HG03025 (cell line): ENCODE measurements around the gene DNAH17.

Experiments
- ATAC-seq: cut with Tn5 transposase; IDR thresholded peaks from one replicate; pipeline ENCODE4 v1.9.1; 2021; ENCODE audit warnings: mild to moderate bottlenecking, moderate library complexity; ENCODE audit not compliant: unreplicated experiment, low FRiP score

DNAH17 gene

DNA sequence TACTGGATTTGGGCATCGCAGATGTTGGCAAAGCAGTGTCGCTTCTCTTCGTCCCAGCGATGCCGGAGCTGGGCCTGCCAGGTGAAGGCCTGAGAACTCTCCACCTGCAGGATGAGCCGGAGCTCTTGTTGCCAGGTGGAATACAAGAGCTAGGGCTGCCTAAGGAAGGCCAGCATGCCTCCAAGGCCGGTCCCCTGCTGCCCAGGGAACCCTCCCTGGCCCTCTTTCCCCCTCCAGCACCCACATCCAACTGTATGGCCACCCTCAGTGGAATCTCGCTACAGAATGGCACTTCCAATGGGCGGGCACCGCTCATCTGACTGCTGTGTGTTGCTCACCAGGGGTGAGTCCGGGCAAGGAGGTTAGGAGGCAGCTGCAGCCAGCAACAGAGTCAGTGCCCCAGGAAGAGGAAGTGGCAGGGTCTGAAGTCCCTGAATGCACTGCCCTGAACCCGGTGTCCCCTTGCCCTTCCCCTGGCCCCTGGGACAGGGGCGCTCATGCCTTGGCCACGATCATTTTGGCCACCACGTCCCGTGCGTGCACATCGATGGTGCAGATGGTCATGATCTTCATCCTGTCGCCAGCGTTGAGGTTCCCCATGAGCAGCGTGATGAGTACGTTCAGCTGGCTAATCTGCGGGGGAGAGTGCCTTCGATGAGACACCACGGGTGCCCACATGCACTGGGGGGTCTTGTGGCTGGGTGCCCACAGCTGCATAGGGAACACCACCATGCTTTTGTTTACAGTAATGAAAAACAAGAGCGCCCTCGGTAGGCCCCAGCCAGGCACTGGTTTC is 75.8 kb downstream of the DNAH17 start:
- no peak for ATAC-seq

DNA sequence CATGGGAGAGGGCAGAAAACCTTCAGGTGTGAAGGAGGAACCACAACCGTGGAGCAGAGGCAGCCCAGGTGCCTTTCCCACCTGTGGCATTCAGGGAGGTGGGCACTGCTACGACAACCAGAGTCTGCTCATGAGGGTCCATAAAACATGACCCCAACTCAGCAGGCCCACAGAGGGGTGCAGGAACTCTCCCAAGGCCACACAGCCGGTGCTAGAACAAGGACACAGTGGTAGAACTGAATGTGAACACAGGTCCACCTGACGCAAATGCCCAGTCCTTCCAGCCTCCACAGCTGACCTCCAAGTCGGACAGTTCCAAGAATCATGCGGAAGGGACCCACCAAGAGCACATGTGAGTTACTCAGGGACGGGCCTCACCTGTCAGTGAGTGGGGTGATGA is 76.4 kb downstream of the DNAH17 start:
- no peak for ATAC-seq

DNA sequence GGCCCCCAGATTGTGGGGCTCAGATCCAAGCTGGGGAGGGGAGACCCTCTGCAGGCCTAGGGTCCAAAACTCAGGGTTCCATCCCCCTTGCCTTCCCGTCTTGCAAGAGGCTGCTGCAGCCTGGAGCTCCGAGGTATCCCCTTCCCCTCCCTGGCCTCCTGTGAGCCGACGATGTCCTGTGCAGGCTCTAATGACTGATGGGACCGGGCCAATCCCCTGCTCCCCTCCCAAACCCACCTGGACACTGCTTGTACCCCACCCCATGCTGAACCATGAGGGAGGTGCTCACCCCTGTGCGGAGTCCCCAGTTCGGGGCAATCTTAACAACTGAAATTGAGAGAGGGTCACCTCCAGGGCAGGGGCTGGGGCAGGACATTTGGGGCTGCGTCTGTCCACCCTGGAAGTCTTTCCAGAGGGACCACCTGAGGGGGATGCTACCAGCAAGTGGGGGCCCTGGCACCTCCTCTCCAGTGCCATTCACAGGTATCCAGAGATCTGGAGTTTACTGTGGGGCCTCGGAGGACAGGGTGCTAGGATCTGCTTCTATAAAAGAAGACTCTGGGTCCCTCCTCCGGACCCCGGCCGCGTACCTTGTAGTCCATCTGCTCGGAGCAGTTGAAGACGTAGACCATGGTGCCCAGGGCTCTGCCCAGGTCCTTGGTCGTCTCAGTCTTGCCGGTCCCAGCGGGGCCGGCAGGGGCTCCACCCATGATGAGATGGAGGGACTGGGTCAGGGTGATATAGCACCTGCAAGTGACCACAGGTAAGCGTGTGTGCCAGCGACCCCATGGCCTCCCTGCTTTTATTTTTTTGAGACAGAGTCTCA is 77.3 kb downstream of the DNAH17 start:
- ATAC-seq: no peak

DNA sequence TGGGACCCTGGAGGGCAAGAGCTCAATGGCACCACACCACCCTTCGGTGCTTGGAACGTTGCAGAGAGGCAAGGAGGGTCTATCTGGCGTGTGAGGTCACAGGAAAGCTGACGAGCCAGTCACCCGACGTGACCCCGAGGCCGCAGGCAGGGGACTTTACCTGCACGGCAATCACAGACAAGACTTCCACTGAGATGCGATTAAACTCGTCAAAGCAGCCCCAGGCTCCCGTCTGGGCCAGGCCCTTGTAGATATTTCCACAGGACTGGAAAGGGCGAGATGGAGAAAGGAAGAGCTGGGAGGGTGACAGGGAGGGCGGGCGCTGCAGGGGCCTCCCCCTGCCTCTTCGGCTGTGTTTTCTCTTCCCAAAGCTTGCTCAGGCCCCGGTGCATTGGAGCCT is 78.3 kb downstream of the DNAH17 start:
- ATAC-seq: no peak

DNA sequence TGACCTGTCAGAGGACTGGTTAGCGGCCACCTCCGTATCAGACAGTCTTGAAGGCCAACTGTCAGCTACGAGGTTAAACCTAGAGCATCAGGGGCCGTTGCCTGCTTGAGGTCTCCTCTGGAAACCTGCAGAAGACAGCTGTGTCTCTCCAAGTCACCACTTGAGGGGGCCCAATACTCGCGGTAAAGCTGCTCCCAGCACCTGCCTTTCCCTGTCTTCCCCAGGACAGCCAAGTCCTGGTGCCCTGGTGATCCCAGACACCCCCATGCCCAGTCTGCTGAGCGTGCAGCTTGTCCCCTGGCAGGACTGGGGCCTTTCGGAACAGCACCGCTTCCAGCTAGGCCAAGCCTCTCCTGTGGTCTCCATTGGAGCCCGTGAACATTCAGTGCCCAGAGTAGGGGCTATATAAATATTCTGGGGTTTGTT is 80.1 kb downstream of the DNAH17 start:
- ATAC-seq: no peak

DNA sequence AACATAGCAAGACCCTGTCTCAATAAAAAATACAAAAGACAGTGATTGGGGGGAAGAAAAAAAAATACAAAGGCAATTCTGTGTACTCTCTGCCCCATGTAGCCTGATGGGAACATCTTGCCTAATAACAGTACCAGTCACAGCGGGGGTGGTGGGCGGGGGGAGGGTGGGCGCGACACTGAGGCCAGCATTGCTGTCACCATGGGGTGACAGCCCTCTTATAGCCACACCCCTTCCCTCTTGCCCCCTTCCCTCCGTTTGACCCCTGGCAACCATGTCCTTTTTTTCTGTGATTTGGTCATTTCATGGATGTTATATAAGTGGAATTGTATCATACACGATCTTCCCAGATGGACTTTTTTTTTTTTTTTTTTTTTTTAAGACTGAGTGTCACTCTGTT is 80.9 kb downstream of the DNAH17 start:
- ATAC-seq: no peak

DNA sequence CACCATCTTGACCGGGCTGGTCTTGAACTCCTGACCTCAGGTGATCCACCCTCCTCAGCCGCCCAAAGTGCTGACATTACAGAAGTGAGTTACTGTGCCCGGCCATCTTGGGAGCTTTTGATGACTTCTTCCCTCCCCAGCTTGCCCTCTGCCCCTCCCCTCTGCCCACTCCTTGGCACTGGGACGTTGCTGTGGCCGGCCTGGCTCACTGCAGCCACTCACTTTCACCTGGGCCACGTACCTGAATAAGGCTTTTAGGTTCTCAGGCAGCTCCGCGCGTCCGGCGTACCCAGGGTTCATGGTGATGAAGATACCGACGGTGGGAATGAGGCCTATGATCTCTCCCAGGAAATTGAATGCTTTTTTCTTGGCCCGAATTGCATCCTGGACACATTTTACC is 81.6 kb downstream of the DNAH17 start:
- no peak for ATAC-seq

DNA sequence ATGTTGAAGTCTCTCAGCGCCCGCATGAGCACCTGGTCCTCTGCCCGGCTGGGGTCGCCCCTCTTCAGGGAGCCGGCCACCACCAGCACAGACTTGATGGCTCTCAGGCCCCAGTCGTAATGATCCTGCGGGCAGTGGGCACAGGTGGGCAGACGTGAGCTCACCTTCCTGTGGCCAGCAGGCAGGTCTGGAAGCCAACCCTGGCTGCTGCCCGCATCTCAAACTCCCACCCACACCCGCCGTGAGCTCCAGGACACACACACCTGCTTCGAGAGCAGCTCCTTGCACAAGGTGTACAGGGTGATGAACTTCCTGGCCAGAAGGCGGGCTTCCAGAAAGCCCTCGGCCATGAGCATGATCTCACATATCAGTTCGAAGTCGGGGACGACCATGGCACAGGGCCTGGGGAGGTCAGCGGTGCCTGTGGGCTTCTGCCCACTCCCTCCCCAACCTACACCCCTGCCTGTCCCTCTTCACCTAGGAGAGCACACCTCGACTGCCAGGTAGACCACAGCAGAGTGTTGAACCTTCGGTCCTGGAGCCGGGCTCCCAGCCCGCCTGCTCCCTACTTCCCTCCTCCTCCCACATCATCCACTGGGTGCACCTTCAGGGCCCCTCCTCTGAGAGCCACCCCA is 82.4 kb downstream of the DNAH17 start:
- ATAC-seq: no peak

DNA sequence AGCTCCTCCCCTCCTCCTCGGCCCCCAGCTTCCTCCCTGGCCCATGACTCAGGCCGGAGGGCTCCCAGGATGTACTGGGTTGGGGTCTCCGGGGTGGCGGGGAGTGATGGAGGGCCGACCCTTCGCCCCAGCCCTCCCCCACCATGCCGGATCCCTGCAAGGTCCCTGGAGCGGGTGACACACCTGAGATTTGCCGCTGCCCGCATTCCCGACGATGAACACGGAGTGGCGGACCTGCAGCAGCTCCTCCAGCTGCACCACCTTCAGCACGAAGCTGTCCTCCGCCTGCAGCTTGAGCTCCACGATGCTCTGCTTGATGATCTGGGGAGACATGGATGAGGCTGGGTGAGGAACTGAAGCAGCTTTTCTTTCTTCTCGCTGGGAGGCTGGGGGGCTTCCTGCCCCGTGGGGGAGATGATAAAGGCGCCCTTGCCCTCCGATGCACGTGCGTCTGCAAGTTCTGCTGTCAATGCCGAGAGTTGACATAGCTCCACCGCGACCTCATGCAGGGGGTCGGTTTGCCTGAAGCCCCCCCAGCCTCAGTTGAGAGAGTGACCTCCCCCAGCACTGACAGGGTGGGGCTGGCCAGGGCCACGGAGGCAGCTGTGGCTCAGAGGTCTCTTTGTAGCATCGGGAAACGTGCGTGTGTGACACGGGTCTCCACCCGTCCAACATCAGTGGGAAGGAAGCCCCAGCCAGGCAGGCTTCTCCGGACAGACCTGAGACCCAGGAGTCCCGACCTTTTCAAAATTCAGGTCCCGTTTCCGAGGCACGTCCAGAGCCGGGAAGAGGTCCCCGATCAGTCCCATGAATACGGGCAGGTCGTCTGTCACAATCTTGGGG is 83.1 kb downstream of the DNAH17 start:
- no peak for ATAC-seq

DNA sequence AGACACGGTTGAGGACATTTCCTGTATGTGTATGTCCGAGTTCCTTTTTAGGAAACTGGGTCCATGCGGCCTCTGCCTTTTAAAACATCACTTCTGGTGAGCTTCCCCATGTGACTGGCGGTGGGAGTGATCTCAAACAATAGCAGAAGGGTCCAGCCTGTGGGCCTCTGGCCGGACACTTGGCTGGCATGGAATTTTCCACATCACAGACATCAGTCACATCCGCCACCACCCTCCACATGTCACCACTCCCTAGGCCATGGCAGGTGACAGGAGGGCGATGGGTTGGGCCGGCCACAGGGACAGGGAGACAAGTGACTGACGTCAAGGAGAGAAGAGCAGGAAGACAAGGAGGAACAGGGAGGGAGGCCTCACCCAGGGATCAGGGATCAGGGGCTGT is 83.7 kb downstream of the DNAH17 start:
- no peak for ATAC-seq

DNA sequence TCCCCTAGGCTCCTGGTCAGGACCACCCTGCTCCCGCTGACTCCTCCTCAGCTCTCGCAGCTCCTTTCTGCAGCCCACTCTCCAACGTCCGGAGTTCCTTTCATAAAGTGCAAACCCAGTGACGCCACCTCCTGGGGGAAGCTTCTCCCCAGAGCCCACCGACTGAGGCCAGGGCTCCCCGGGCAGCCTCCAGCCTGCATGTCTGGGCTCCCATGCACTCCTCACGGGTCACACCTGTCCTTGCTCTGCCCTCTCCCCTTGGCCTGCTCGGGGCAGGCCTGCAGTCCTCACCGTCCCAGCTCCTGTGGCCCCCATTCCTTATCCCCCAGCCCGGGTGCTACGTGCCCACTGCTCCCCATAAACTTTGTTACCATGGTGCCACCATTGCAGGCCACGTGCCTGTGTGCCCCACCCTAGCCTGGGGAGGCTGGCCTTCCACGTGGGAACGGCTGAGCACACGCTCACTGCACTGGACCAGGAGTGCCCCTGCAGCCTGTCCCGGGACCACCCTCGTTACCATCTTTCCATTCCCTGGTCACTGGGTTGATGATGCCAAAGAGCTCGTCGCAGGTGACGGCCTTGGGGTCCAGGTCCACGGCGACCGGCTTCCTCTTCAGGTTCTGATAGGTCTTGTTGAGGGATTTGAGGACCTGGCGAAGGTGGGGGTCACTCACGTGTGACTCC is 84.9 kb downstream of the DNAH17 start:
- ATAC-seq: no peak

DNA sequence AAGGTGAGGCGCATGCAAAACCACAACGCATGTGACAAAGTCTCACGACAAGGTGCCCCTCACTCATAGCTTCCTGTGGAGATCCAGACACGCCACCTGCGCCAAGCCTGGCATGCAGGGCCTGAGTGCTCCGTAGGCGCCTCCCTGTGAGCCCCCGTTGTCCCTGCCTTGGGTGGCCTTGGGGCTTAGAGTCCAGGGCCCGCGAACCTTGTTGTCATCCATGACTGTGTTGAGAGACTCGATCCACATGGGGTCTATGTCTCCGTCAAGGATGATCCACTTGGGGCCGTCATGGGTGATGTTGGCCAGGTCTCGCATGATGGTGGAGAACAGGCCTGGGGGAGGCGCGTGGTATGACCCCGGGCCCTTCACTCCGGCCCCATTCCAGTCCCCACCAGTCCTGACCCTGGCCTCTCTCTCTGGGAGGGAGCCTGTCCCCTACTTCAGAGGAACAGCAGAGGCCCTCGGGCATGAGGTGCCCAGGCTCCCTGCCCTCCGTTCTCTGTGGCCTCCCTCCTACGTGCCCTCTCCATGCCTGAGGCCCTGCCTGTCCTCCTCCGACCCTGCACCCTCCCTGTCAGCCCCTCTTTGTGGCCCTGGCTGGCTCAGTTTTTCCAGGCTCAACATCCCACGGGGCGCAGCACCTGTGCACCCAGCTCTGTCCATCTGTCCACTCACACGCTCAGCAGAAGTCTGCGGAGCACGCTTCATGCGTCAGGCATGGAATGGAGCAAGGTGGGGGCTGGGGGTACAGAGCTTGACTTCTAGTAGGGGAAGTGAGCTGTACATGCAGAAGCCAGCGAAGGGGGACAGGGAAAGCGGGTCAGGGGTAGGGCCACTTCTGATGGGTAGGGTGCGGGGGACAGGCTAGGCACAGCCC is 85.7 kb downstream of the DNAH17 start:
- ATAC-seq: no peak

DNA sequence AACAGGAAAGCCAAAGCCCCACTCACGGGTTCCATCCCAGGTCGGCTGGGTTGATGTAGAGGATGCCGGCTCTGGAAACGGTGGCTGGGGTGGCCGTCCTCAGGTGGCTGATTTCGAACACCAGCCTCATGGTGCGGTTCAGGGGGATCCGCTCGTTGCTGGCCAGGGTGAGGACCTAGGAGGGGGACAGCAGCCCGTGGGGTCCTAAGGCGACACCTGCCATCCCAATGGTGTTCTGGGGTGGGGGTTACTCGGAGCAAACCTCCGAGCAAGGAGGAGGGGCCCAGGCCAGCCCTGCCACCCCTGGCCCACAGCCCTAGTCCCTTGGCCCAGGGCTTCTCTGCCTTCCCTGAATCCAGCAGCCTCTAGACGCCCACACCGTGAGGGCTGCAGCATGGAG is 86.5 kb downstream of the DNAH17 start:
- no peak for ATAC-seq

DNA sequence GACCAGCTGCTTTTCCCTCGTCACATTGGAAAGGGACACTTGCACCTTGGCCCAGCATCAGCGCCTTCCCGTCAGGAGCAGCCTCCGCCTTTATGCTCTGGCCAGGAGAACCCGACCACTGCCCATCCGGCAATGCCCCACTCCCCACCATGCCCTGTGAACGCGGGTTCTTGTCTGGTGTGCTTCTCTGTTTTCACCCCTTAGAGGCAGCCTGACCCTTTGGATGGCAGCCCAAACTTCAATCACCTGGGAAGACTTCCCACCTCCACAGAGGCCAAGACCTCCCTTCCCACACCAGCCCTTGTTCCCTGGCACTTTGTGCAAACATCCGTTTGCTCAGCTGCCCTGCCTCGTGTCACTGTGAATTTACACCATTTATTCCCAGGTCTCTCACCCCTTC is 87.0 kb downstream of the DNAH17 start:
- ATAC-seq: no peak

DNA sequence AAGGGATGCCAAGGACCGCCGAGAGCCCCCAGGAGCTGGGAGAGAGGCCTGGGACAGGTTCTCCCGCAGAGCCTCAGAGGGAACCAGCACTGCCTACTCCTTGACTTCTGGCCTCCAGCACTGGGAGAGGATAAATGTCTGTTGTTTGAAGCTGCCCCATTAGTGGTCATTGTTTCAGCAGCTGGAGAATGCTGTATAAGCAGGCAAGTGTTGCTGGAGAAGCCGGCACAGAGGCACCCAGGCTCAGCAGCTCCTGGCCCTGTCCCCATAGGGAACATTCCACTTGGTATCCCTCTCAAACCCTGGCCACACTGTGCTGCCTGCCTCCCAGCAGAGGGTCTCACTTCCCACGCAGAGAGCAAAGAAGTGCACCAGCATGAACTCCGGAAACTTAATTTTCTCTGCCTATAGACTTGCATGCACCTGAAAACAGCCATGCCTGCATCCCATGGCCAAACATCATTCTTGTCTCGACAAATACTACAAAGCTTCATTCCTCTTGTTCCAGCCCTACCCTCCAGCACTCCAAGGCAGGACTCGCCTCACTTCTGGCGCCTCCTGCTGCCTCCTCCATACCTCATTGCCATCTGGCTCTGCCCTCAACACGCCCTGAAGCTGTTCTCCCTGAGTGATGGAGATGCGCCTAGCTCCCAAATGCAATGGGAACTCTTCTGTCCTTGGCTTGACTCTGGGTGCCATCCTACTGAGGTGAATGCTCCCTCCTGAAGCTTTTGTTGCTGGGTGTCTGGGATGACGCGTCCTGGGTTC is 88.1 kb downstream of the DNAH17 start:
- ATAC-seq: no peak

DNA sequence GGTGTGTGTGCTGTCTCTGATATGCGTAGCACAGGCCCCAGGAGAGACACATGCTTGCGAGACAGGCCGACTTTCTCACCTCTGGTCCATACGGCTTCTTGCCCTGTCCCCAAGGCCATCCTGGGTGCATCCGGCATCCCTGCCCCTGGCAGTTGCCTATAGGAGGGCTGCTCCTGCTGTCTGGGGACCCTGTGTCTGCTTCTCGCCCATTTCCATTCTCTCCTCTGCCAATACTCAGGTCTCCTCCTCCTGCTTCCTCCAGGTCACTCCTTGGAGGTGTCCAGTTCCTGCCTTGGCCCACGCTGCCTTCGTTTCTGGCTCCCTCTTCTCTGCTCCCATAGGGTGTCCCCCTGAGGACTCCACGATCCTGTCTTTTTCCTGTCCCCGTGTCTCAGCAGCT is 89.0 kb downstream of the DNAH17 start:
- ATAC-seq: no peak

DNA sequence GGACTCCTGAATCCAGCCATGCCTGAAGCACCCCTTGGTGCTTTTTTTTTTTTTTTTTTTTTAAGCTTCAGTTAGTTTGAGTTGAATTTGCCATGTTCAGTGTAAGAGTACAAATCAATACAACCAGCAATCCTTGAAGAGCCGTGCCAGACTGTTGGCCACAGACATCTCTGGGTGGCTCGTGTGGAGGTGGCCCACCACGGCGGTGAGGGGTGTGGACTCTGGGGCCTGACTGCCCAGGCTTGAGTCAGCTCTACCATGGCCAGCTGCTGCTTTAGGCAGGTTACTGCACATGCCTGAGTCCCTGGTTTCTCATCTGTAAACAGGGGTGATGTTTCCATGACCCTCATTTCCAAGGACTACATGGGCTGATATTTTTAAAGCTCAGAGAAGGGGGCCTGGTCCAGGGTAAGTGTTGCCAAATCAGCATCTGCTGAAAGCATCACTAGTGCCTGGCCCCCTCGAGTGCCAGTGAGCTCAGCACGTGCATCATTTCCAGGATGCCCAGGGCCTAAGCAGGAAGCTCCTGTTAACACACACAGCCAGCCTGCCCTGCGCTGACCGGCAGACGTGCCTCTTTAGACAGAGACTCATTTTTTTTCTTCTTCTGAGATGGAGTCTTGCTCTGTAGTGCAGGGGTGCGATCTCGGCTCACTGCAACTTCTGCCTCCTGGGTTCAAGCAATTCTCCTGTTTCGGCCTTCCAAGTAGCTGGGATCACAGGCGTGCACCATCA is 90.1 kb downstream of the DNAH17 start:
- ATAC-seq: no peak
